HL-60/S4 (cell line): ENCODE measurements around the gene RAD51B.
"Not testable (repeated sequence)": the region's sequence is repeated elsewhere in the genome, so short reads cannot be mapped to it uniquely, and the experiment has no call there.

Experiments used
- in situ Hi-C: fragments of 300-500 bp; cut with MboI; formaldehyde crosslinking; loops from 2 replicates; pipeline ENCODE4 v1.14.3; 2022; ENCODE audit warnings: low sequenced_read_pairs

Gene RAD51B

DNA sequence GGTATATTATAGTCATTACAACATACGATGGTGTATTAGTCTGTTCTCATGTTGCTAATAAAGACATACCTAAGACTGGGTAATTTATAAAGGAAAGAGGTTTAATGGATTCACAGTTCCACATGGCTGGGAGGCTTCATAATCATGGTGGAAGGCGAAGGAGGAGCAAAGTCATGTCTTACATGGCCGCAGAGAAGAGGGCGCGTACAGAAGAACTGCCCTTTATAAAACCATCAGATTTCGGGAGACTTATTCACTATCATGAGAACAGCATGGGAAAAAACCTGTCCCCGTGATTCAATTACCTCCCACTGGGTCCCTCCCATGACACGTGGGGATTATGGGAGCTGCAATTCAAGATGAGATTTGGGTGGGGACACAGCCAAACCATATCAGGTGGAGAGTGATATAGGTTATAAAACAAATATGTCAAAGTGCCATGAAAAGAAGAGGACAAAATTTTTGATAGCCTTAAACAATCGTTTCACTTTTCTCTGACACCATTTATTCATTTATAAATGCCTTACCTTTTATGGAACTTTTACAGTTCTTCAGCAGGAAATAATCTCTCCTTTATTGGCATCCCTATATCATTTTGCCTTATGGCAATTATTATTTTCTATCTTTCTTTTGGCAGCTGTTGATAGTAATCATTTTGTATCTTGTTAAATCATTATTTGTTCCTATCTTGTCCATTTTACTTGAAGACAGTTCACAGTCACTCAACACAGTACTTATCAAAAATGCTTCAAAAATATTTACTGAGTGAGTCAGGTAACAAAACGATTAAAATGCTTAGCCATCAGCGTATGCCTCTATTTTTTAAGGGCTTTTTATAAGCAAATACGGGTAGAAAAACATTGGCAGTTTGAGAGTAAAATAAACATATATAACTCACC lies 196.0 kb downstream of the RAD51B start:
- in situ Hi-C loops: no loop called here

DNA sequence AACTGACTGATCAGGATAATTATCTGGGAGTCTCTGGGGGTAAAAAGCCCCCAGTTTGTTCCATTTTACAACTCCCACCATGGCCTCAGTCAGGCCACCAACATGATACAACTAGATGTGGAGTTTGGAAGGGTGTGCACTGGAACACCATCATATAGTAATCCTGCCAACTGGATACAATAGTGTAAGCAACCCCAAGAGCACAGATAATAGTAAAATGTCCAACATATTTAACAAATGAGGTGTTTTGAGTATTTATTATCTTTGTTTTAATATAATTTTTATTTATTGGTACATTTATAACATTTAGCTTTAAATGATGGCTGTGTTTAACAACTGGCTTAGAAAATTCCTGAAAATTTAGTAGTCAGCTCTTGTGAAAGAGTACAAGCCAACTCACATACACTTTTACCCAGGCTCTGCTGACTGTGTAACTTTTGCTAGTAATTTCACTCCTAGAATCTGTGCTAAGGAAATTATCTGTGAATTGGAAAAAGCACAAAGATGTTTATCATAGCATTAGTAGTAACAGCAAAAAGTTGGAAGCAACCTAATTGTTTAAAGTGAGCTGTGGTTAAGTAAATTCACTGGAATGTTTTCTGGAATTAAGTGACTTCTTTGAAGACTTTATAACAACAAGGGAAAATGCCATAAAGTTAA lies 196.8 kb downstream of the RAD51B start:
- in situ Hi-C loops: no loop called here

DNA sequence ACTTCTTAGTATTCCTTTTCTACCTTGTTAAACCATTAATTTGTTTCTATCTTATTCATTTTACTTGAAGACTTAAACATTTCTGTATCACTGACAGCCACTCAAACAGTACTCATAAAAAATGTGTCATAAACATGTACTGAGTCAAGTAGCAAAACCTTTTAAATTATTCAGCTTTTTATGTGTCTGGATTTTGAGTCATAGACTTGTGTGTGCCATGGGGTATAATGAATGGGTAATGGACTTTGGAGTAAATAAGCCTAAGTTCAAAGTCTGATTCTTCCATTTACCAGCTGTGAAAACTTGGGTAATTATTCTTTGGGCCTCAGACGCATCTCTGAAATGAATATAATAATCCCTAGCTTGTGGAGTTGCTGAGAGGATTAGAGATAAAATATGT lies 199.0 kb downstream of the RAD51B start:
- in situ Hi-C loops: no loop called here

DNA sequence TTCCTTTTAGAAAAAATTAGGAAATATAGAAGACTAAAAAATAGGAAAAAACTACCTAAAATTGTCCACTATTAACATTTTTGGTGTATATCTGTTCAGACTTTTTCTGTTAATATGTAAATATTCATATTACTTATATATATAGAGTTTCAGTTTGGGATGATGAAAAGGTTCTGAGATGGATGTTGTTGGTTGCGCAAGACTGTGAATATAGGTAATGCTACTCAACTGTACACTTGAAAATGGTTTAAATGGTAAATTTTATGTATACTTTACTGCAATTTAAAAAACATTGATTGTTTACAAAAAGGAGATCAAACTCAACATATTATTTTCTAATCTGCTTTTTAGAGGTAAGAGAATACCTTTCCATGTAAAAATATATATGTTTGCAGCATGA lies 200.9 kb downstream of the RAD51B start:
- in situ Hi-C loops: no loop called here

DNA sequence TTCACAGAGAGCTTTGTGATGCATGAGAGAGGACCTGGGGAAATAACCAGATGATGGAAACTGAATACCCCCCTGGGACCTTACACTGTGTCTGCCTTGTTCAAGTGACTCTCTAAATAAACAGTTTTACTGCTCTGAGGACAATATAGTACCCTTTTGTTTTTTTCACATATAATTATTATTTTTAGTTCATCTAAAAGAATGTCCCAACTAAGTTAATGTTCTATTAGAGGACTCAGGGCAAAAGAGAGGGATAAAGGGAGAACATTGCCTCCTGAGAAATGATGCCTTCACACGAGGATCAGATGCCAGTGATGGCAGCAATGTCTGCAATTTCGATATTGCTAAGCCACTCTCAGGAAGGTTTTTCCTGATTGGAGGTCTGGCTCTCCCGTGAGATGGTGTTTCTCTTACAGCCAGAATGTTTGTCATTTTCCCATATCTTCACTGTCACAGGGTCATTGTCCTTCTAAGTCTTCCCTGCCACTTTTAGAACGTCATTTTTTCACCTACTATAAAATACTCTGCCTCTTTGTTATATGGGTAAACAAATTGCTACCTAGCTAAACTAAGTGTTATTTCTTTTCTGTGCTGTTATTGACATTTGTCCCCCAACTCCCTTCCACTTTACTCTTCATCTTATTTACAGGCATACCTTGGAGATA lies 201.6 kb downstream of the RAD51B start:
- in situ Hi-C loops: no loop called here

DNA sequence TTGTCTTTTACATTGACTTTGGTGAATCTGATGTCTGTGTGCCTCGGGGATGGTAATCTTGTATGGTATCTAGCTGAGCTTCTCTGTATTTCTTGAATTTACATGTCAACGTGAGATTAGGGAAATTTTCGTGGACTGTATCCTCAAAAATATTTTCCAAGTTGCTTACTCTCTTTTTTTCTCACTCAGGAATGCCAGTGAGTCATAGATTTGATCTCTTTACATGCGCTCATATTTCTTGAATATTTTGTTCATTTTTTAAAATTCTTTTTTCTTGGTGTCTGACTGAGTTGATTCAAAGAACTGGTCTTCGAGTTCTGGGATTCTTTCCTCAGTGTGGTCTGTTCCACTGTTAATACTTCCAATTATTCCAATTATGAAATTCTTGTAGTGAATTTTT lies 207.7 kb downstream of the RAD51B start:
- in situ Hi-C loops: no loop called here

DNA sequence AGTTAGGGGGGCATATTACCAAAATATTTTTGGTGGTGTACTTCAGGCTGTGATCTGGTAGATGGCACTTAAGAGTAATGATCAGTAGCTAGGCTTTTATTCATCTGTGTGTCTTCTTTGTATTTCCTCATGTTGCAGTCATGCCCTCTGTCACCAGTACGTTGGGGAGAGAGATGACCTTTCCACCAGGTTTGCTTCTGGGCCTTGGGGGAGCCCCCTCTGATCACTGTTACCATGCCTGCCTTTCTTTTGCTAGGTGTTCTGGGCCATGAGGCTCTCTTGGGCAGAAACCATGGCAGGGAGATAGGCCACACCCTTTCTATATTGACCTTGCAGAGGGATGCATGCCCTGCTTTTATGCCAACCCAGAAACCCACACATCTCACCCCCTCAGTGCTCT lies 208.5 kb downstream of the RAD51B start:
- in situ Hi-C loops: no loop called here

DNA sequence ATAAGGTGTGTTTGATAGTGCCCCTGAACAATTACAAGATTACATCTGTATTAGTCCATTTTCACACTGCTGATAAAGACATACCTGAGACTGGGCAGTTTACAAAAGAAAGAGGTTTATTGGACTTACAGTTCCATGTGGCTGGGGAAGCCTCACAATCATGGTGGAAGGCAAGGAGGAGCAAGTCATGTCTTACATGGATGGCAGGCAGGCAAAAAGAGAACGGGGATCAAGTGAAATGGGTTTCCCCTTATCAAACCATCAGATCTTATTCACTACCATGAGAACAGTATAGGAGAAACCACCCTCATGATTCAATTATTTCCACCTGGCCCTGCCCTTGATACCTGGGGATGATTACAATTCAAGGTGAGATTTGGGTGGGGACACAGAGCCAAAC lies 211.4 kb downstream of the RAD51B start:
- in situ Hi-C loops: not testable (repeated sequence)

DNA sequence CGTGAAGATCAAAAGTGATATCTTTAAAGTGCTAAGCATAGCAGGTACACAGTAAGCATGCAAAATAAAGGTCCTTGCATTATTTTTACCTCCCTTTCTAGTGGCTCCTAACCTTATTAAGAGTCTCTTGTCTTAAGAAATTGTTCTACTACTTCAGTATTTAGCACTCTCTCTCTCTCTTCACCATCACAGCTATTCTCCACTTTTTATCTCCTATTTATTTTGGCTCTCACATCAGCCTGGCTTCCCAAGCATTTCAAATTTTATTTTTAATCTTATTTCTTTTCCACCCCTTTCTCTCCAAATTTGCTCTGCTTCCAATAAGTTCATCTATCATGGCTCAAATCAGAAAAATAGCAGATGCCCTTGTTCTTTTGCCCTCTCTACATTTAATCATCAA lies 212.6 kb downstream of the RAD51B start:
- in situ Hi-C loops: no loop called here

DNA sequence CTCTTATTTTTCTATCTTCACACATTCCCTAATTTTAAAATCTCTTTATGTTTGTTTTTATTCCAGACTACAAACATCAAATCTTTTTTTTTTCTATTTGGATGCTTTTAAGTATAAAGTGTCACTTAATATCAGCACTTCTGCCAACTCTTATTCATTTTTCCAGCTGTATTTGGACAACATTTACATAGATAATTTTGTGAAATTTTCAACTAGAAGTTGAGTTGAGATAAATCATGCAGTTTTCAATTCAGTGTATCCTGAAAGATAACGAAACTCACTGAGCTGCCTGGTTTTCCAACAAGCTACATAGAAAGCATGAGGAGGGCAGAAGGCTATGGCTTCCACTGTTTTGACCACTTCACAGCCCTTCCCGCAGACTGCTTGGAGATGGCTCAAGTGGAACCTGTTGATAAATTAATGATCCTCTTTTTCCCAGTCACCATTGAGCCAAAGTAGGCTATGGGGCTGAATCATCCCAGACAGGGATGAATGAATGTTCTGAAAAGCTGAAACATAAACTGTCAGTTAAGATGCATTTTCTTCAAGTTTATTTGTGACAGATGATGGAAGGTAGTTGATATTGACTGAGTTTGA lies 213.9 kb downstream of the RAD51B start:
- in situ Hi-C loops: no loop called here

DNA sequence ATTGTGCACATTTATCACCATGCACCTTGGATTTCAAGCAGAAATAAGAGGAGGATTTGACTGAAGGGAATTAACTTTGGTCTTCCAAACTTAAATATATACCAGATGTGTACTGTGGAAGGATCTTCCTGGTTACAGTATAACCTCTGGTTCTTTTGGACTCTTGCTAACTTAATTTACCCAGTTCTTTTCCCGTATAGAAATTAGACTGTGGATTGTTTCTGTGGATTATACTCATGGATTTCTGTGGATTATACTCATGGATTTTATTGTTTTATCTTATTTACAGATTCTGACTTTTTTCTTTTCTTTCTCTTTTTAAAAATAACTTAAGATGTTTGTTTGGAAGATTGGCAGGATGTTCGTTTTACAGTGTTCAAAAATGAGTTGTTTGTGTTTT lies 215.3 kb downstream of the RAD51B start:
- in situ Hi-C loops: no loop called here

DNA sequence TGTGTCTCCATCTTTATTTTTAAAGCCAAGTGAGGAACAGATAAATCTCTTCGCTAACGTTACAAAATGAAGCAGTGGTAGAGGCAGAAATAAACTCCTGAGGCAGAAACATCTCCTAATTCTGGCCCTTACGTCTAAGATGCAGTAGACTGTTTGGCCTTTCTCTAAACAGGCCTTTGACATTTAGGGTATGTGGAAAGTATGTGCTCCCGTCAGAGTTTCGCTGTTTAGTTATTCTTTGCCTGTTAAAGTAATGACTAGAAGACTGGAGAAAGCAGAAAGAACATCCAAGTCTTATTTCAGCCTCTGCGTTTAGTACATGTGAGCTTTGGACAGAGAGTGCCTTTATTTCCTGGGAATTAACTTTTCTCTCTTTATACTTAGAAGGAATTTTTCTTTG lies 216.6 kb downstream of the RAD51B start:
- in situ Hi-C loops: no loop called here

DNA sequence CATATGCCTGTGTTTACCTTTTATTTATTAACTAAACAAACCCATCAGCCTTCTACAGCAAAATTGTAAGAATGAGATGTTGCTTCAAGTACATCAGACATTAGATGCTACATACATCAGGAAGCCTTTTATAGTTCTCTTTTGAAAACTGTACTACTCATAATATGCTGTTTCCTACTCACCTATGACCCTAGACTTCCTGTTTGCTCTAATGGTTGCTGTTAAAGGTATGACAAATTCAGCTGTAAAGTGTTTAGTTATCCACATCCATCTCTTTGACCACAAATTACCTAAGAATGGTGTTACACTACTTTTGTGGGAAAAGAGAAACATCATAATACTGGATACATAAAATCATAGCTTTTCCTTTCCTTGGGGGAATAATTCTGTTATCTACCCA lies 220.0 kb downstream of the RAD51B start:
- in situ Hi-C loops: no loop called here

DNA sequence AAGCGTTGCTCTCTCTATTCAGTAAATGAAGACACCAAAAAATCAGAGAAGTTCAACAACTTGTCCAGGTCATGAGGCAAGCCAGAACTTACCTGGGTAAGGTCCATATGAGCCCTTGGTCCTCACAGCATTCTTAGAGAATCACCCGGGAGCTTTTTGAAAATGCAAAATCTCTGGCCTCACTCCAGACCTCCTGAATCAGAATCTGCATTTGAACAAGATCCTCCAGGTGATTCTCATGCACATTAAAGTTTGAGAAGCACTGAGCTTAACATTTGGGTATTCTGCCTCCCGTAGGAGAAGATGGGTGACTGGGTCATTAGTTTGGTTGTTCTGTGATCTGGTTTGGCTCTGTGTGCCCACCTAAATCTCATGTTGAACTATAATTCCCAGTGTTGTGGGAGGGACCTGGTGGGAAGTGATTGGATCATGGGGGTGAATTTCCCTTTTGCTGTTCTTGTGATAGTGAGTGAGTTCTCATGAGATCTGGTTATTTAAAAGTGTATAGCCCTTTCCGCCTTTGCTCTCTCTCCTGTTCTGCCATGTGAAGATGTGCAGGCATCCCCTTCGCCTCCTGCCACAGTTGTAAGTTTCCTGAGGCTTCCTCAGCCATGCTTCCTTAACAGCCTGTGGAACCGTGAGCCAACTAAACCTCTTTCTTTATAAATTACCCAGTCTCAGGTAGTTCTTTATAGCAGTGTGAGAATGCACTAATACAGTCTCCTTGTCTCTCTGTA lies 221.2 kb downstream of the RAD51B start:
- in situ Hi-C loops: no loop called here

DNA sequence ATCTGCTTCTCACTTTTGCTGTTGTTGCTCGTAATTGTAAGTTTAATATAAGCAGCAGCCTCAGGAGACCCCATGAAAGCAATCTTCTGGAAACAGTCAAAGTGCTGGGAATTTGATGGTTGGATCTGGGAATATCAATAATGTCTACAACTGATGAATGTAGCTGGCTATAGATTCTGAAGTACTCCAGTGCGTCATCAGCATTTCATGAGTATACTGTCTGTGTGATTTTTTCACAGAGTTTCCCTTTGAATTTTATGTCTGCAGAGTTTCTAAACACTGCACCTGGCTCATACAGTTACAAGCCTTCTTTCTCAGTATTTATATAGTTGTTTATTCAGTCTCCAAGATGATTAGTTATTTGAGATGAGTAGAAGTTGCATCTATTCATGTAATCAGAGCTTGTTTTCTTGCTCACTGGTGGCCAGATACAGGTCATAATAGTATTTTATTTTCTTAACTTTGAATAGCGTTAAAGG lies 222.3 kb downstream of the RAD51B start:
- in situ Hi-C loops: no loop called here

DNA sequence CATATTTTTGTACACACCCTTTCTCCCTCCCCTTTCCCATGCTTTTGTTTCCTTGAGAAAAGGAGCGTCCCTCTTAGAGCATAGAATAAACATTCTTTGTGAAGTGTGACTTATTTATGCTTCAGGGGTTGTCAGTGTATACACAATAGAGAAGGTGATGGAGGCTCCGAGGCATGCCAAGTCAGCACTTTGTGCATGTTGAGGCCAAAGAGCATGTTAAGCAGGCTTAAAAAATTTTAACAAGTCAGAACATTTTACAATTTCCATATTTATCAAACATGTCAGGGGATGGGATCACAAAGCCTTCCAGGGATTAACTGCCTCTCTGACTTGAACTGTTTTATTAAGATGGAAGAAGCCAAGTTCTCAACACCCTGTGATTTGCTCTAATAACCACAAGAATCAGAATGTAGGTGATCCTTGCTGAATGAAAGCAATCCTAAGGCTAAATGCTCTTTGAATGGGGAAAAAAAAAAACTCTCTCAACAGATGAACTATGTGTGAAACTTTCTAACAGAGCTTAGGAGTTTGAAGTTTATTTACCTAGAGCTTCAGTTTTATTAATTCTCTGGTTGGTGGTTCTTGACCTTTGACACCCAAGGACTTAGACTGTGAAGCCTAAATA lies 223.1 kb downstream of the RAD51B start:
- in situ Hi-C loops: no loop called here

DNA sequence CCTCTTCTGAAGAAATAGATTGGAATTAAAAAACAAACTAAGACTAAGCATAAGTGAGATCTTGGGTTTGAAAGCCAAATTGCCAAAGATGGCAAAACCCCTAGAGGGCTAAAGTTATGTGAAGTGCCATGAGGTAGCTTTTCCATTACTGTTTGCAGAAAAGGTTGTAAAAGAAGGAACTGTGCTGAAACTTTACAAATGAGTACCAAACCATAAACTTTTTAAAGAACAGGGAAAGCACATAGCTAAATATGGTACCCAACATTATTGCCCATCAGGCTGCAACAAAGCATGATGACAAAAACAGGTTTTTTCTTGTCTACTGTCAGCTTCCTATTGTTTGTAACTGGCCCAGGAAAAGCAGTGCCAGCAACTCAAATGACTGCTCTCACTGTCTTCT lies 224.2 kb downstream of the RAD51B start:
- in situ Hi-C loops: no loop called here

DNA sequence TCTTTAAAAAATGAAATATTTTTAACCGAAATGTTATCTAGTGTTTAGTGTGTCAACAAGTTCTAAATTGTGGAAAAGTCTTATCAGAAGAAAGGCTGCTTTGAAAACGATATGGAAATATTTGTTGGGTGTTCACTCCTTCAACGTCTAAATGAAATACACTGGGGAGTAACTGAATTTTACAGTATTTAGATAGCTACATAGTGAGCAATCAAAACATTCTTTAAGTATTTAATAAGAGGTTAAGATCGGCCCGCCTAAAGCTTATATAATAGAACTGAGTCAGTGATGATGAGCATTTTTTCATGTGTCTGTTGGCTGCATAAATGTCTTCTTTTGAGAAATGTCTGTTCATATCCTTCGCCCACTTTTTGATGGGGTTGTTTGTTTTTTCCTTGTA lies 228.3 kb downstream of the RAD51B start:
- in situ Hi-C loops: no loop called here

DNA sequence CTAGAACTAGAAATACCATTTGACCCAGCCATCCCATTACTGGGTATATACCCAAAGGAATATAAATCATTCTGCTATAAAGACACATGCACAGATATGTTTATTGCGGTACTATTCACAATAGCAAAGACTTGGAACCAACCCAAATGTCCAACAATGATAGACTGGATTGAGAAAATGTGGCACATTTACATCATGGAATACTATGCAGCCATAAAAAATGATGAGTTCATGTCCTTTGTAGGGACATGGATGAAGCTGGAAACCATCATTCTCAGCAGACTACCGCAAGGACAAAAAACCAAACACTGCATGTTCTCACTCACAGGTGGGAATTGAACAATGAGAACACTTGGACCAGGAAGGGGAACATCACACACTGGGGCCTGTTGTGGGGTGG lies 229.2 kb downstream of the RAD51B start:
- in situ Hi-C loops: not testable (repeated sequence)

DNA sequence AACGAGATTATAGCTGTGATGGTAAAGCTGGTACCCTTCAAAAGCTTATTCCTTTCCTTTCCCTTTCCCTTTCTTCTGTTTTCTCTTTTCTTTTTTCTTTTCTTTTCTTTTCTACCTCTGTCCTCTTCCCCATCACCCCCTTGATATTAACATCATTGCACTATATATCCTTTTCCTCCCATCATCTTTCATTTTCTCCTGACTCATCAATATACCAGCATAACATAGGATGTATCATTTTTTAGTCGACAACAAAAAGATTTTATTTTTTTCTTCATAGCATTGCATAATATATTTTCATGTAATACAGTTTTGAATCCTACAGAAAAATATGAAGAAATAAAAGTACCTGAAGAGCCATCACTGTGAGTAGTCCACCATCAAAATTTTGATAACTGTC lies 230.6 kb downstream of the RAD51B start:
- in situ Hi-C loops: no loop called here
